ENCODE results near the gene COMTD1. TPM values are rescaled to one million over a fixed set of nuclear protein-coding genes. Genes with fewer than 3 reads are reported as not detected.

The COMTD1 gene
- total and polyA plus RNA-seq, 2 of the 13 experiments (the other 11 are each of a cell fraction or from before 2014, with no cell fraction given): 11.8 to 18.4 TPM

DNA sequence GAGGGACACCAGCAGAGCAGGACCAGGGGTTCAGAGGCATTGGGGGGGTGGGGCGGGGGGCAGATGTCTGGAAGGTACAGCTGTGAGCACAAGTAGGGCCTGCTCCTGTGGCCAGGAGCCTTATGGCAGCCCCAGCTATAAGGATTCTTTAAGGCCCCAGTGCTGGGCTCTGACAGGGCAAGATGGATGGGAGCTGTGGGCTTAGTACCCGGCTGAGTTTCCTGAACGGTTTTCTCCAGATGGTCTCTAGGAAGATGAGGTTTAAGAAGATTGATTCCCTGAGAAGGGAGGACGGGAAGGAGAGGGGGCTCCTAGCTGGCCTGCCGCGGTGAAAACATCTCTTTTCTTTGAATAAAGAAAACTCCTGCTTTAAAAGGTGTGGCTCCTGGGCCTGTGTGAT, 30.1 kb upstream of the COMTD1 start:
- H3K4me1 ChIP-seq (ENCODE audit: insufficient read depth, low read length): peaks cover 22% of the 10 kb centered on the region
- CTCF ChIA-PET (ENCODE audit: low intra/inter-chr PET ratio, low total read pairs): no interaction called here
- no peak for FAIRE-seq

DNA sequence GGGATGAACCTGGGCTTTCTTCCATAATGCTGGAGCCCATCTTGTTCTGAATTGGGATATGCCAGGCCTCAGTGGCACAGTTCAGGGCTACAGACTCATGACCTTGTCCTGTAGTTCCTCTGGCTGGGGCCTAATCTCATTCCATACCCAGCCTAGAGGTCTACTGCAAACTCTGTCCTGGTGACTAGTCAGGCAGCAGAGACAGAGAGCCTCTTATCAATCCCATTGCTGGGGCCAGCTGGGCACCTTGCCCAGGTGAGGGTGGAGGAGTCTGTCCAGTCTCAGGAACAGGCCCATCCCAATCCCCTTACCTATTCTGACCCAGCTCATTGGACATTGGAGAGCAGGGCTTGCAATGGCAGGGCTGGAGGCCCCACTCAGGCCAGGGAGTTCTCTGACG, 28.0 kb upstream of the COMTD1 start:
- peaks cover 0 to 5% of the 10 kb centered on the region in 2 experiments; a peak in 2 of 5 replicates for H3K27me3 ChIP-seq (ENCODE audit: control insufficient read depth in 1 of 2, insufficient read depth in 2 of 2, low read length in 2 of 2)
- no peak overlapping the region for H3K4me2 ChIP-seq (ENCODE audit: low read depth, low read length)
- DNase-seq (ENCODE audit: low spot score) (no peak), ATAC-seq (no peak), FAIRE-seq (no peak)
- WGBS (ENCODE audit: low lambda C conversion rate): 67% methylated on average over 1 of the region's 1 CpG
- BruUV-seq (replicated peaks): no TSS peak
- ChIA-PET CTCF (ENCODE audit: low intra/inter-chr PET ratio, low total read pairs) (no interaction called here), POLR2A (no interaction called here)
- in situ Hi-C loops (cut with HindIII; ENCODE audit: extremely low pct_ligation_motif_present, low pct_unique_long_range_greater_than_20kb) (no loop called here), intact Hi-C loops (cut with micrococcal nuclease; ENCODE audit: unreplicated experiment) (no loop called here)
- H3K36me3 ChIP-seq (replicated peaks in 1 of 2; ENCODE audit: control insufficient read depth in 1 of 2, insufficient read depth in 2 of 2, low read length in 2 of 2): no peaks in the 10 kb centered on the region
- peaks cover 19% of the 10 kb centered on the region for H3K4me1 ChIP-seq (ENCODE audit: insufficient read depth, low read length)
- no peak overlapping the region for H3K4me3 ChIP-seq (replicated peaks in 1 of 3; ENCODE audit: insufficient read depth in 1 of 3, low read depth in 2 of 3, low read length in 3 of 3)
- no peak overlapping the region for H2AFZ ChIP-seq (ENCODE audit: low read length)
- TF ChIP-seq ARHGAP35 (CRISPR knock-in tag; IDR thresholded peaks at IDR 0.05; ENCODE audit: borderline replicate concordance) (no peak), RXRB (CRISPR knock-in tag; IDR thresholded peaks at IDR 0.05; ENCODE audit: borderline replicate concordance) (no peak), SIX4 (CRISPR knock-in tag; IDR thresholded peaks at IDR 0.05) (no peak), ZNF446 (CRISPR knock-in tag; IDR thresholded peaks at IDR 0.05) (no peak), ZZZ3 (CRISPR knock-in tag; IDR thresholded peaks at IDR 0.05; ENCODE audit: borderline replicate concordance) (no peak)
- no peaks in the 10 kb centered on the region for H3K79me2 ChIP-seq (ENCODE audit: insufficient read depth, low read length)
- H3K9ac ChIP-seq (ENCODE audit: insufficient read depth, low read depth, low read length): no peak overlapping the region
- no peak overlapping the region for H3K27ac ChIP-seq (ENCODE audit: extremely low read length, insufficient read depth, low read length)
- H4K20me1 ChIP-seq (ENCODE audit: insufficient read depth, low read length): no peaks in the 10 kb centered on the region
- no peaks in the 10 kb centered on the region for H3K9me3 ChIP-seq (ENCODE audit: low read length)

More for the DNA sequence above, 30.1 kb upstream of the COMTD1 start:
- 36% methylated on average over 5 of the region's 6 CpGs for WGBS (ENCODE audit: low lambda C conversion rate)
- Histone ChIP-seq H3K4me3 (replicated peaks in 1 of 3; ENCODE audit: insufficient read depth in 1 of 3, low read depth in 2 of 3, low read length in 3 of 3) (no peak overlapping the region), H3K9me3 (ENCODE audit: low read length) (no peaks in the 10 kb centered on the region), H3K4me2 (ENCODE audit: low read depth, low read length) (no peak overlapping the region), H3K27me3 (ENCODE audit: control insufficient read depth in 1 of 2, insufficient read depth in 2 of 2, low read length in 2 of 2) (peaks cover 0 to 5% of the 10 kb centered on the region in 2 experiments; a peak in 3 of 5 replicates), H2AFZ (ENCODE audit: low read length) (no peak overlapping the region), H4K20me1 (ENCODE audit: insufficient read depth, low read length) (no peaks in the 10 kb centered on the region), H3K9ac (ENCODE audit: insufficient read depth, low read depth, low read length) (no peak overlapping the region), H3K79me2 (ENCODE audit: insufficient read depth, low read length) (no peaks in the 10 kb centered on the region), H3K27ac (ENCODE audit: extremely low read length, insufficient read depth, low read length) (no peak overlapping the region), H3K36me3 (replicated peaks in 1 of 2; ENCODE audit: control insufficient read depth in 1 of 2, insufficient read depth in 2 of 2, low read length in 2 of 2) (no peaks in the 10 kb centered on the region)
- intact Hi-C loops (cut with micrococcal nuclease; ENCODE audit: unreplicated experiment) (no loop called here), in situ Hi-C loops (cut with HindIII; ENCODE audit: extremely low pct_ligation_motif_present, low pct_unique_long_range_greater_than_20kb) (no loop called here)
- no peak for TF ChIP-seq STAG1 (CRISPR knock-in tag; IDR thresholded peaks at IDR 0.05)
- no peak for TF ChIP-seq ZNF550 (CRISPR knock-in tag; IDR thresholded peaks at IDR 0.05; ENCODE audit: borderline replicate concordance)
- TF ChIP-seq NCOA2 (CRISPR knock-in tag; IDR thresholded peaks at IDR 0.05): no peak
- no peak for TF ChIP-seq WIZ (CRISPR knock-in tag; IDR thresholded peaks at IDR 0.05)
- TF ChIP-seq, protein P1, sequence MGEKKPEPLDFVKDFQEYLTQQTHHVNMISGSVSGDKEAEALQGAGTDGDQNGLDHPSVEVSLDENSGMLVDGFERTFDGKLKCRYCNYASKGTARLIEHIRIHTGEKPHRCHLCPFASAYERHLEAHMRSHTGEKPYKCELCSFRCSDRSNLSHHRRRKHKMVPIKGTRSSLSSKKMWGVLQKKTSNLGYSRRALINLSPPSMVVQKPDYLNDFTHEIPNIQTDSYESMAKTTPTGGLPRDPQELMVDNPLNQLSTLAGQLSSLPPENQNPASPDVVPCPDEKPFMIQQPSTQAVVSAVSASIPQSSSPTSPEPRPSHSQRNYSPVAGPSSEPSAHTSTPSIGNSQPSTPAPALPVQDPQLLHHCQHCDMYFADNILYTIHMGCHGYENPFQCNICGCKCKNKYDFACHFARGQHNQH (CRISPR knock-in tag; IDR thresholded peaks at IDR 0.05): no peak
- TF ChIP-seq KDM2A (CRISPR knock-in tag; IDR thresholded peaks at IDR 0.05; ENCODE audit: borderline replicate concordance, low read depth): no peak
- TF ChIP-seq ZMYM3 (CRISPR knock-in tag; IDR thresholded peaks at IDR 0.05): no peak
- TF ChIP-seq ZNF468 (CRISPR knock-in tag; IDR thresholded peaks at IDR 0.05): no peak
- no peak for TF ChIP-seq MZF1 (CRISPR knock-in tag; IDR thresholded peaks at IDR 0.05; ENCODE audit: borderline replicate concordance)
- TF ChIP-seq SMAD9 (CRISPR knock-in tag; IDR thresholded peaks at IDR 0.05): no peak
- TF ChIP-seq, protein P2, sequence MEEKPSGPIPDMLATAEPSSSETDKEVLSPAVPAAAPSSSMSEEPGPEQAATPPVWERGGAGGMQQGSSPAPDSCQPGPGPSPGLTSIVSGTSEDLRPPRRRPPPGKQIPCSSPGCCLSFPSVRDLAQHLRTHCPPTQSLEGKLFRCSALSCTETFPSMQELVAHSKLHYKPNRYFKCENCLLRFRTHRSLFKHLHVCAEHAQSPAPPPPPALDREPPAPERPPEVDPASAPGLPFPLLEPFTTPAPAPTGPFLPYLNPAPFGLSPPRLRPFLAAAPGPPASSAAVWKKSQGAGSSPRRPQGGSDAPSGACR (CRISPR knock-in tag; IDR thresholded peaks at IDR 0.05): no peak
- no peak for DNase-seq (ENCODE audit: low spot score)
- ATAC-seq: no peak
- BruUV-seq (replicated peaks): no TSS peak
- POLR2A ChIA-PET: no interaction called here
